Suprapubic skin (tissue), 4 donors: Measurements from ENCODE around the gene PNRC2. TPM values are rescaled to one million over a fixed set of nuclear protein-coding genes. Genes with fewer than 3 reads are reported as not detected.
A peak's percentile ranks its signal among the peaks of the same experiment; 100 is the strongest.

ENCODE experiments used
- DNase-seq, 2 donors: peaks; one replicate each; pipeline ENCODE4 v3.0.0-alpha.2; 2019; ENCODE audit warnings: low spot score in 2 of 2
- H3K27ac ChIP-seq: fragments of 200-600 bp; sonication (generic); one replicate; pipeline ENCODE4 v1.5.1; 2019
- H3K27me3 ChIP-seq: fragments of 200-600 bp; sonication (generic); one replicate; pipeline ENCODE4 v1.5.1; 2019
- H3K36me3 ChIP-seq: fragments of 200-600 bp; sonication (generic); one replicate; pipeline ENCODE4 v1.5.1; 2019
- H3K4me1 ChIP-seq: fragments of 200-600 bp; sonication (generic); one replicate; pipeline ENCODE4 v1.5.1; 2019
- H3K4me3 ChIP-seq: fragments of 200-600 bp; sonication (generic); one replicate; pipeline ENCODE4 v1.5.1; 2019; ENCODE audit warnings: mild to moderate bottlenecking
- H3K9me3 ChIP-seq: fragments of 200-600 bp; sonication (generic); one replicate; pipeline ENCODE4 v1.5.1; 2019
- EP300 ChIP-seq: sonication (generic); formaldehyde crosslinking; IDR thresholded peaks from one replicate; pipeline ENCODE4 v1.6.1; 2017; ENCODE audit warnings: antibody characterized with exemption
- POLR2A ChIP-seq, 2 donors: fragments of 450-650 bp; IDR thresholded peaks; one replicate each; pipeline ENCODE4 v1.6.1; 2017; ENCODE audit warnings: antibody characterized with exemption in 2 of 2, mild to moderate bottlenecking in 2 of 2, moderate library complexity in 2 of 2
- POLR2AphosphoS5 ChIP-seq, 3 donors: sonication (generic); formaldehyde crosslinking; IDR thresholded peaks; one replicate each; pipeline ENCODE4 v1.6.1; 2017; ENCODE audit warnings: antibody characterized with exemption in 3 of 3
- WGBS: methylation state at CpG from one replicate; pipeline ENCODE4 v1.1.5; 2018; 5-methylcytosine and 5-hydroxymethylcytosine counted together
- total RNA-seq, 4 donors: library from RNA; depleted of rRNA; stranded (reverse); fragments of >200 nt; gene quantifications; one replicate each; pipeline ENCODE4 v1.1.0, GENCODE V29; 2016
- TF ChIP-seq, protein P1 (sequence below), 2 donors: fragments of 200-600 bp in 1 of 2; fragments of 450-650 bp in 1 of 2; sonication (generic) in 1 of 2; IDR thresholded peaks; one replicate each; pipeline ENCODE4 v1.5.1; 2016 to 2019; ENCODE audit warnings: antibody characterized with exemption in 2 of 2, mild to moderate bottlenecking in 1 of 2, moderate library complexity in 1 of 2

PNRC2 gene
- total RNA-seq, 4 donors from 2014 or later: 80.4 to 101 (median 87.9) TPM

DNA sequence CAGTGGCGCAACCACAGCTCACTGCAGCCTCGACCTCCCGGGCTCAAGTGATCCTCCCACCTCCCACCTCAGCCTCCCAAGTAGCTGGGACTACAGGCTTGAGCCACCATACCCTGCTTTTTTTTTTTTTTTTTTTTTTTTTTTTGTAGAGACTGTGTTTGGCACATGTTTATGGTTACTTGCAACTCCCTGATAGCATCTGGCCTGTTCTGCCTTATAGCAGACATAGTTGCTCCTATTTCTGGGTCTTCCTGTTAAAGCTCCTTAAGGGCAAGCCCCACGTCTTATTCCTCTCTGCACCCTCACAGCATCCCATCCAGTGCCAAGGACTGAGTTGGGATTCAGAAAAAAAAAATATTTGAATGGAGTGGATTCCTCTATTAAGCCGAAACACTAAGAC, 29.4 kb upstream of the PNRC2 start:
- H3K4me1 ChIP-seq: no peaks in the 10 kb centered on the region
- no peaks in the 10 kb centered on the region for H3K27me3 ChIP-seq
- TF ChIP-seq, protein P1, sequence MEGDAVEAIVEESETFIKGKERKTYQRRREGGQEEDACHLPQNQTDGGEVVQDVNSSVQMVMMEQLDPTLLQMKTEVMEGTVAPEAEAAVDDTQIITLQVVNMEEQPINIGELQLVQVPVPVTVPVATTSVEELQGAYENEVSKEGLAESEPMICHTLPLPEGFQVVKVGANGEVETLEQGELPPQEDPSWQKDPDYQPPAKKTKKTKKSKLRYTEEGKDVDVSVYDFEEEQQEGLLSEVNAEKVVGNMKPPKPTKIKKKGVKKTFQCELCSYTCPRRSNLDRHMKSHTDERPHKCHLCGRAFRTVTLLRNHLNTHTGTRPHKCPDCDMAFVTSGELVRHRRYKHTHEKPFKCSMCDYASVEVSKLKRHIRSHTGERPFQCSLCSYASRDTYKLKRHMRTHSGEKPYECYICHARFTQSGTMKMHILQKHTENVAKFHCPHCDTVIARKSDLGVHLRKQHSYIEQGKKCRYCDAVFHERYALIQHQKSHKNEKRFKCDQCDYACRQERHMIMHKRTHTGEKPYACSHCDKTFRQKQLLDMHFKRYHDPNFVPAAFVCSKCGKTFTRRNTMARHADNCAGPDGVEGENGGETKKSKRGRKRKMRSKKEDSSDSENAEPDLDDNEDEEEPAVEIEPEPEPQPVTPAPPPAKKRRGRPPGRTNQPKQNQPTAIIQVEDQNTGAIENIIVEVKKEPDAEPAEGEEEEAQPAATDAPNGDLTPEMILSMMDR (IDR thresholded peaks at IDR 0.05): no peak
- TF ChIP-seq EP300 (no peak), POLR2A (IDR thresholded peaks at IDR 0.05) (no peak), POLR2AphosphoS5 (IDR thresholded peaks at IDR 0.05) (no peak)
- WGBS: 80% methylated on average over 5 of the region's 5 CpGs
- no peak overlapping the region for H3K4me3 ChIP-seq
- H3K9me3 ChIP-seq: no peaks in the 10 kb centered on the region
- no peaks in the 10 kb centered on the region for H3K36me3 ChIP-seq
- peak in 1 of 2 donors; percentile 4 for DNase-seq
- H3K27ac ChIP-seq: no peak overlapping the region

DNA sequence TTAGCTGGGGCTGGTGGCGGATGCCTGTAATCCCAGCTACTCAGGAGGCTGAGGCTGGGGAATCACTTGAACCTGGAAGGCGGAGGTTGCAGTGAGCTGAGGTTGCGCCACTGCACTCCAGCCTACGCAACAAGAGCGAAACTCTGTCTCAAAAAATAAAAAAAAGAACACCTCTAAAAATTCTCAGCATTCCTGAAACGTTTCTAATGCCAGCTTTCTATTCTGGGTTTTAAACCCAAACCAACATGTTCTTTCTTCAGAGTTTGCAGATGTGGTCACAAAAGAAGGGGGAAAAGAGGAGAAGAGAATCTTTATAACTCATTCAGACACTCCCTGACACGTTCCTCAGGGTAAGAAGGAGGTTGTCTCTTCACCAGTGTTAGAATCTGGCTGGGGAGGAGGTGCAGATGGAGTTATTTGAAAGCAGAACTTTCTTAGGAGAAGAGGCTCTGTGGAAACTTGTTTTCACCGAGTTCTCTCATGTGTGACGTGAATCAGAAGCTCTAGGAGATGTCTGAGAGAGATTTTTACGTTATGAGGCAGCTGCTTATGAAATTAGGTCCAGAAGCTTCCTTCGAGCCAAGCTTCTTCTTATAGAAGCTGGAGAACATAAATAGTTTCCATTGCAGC, 28.7 kb upstream of the PNRC2 start:
- WGBS: 41% methylated on average over 11 of the region's 11 CpGs
- no peaks in the 10 kb centered on the region for H3K4me1 ChIP-seq
- TF ChIP-seq POLR2A (IDR thresholded peaks at IDR 0.05): no peak
- no peak for TF ChIP-seq EP300
- TF ChIP-seq POLR2AphosphoS5 (IDR thresholded peaks at IDR 0.05): no peak
- TF ChIP-seq, protein P1 (IDR thresholded peaks at IDR 0.05): no peak
- H3K4me3 ChIP-seq: peak overlapping the region; percentile 14
- H3K27ac ChIP-seq: peak overlapping the region; percentile 34
- H3K9me3 ChIP-seq: no peaks in the 10 kb centered on the region
- no peaks in the 10 kb centered on the region for H3K27me3 ChIP-seq
- H3K36me3 ChIP-seq: no peaks in the 10 kb centered on the region
- DNase-seq: peak in 1 of 2 donors; percentile 13

DNA sequence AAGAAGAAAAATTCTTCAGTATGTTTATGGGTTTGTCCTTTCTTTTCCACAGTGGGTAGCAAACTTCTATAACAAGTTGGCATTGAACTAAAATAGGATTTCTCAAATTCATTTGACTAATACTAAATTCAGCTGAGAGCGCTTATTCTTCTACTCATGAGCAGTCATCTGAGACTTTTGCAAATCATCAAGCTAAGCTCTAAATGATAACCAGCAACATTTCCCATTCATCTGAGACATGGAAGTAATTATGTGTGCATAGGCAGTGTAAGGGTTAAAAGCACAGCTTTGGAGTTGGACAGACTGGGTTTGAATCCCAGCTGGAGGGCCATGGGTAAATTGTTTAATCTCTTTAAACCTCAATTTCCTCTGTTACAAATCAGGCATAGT, 28.1 kb upstream of the PNRC2 start:
- Histone ChIP-seq H3K4me3 (no peak overlapping the region), H3K9me3 (no peaks in the 10 kb centered on the region), H3K4me1 (no peaks in the 10 kb centered on the region), H3K27me3 (no peaks in the 10 kb centered on the region), H3K27ac (no peak overlapping the region), H3K36me3 (no peaks in the 10 kb centered on the region)
- 83% methylated on average over 1 of the region's 1 CpG for WGBS
- no peak for DNase-seq
- TF ChIP-seq EP300: no peak
- TF ChIP-seq, protein P1 (IDR thresholded peaks at IDR 0.05): no peak
- TF ChIP-seq POLR2AphosphoS5 (IDR thresholded peaks at IDR 0.05): no peak

- 61% methylated on average over 6 of the region's 6 CpGs for WGBS
These were observed 23.0 kb upstream of the PNRC2 start for GRCh38 chr1:23936481-23937176.

GRCh38 chr1:23947366-23947765, 12.3 kb upstream of the PNRC2 start:
- no peaks in the 10 kb centered on the region for H3K9me3 ChIP-seq
- no peak for DNase-seq
- H3K36me3 ChIP-seq: no peaks in the 10 kb centered on the region
- H3K27ac ChIP-seq: no peak overlapping the region
- TF ChIP-seq POLR2A (IDR thresholded peaks at IDR 0.05): no peak
- H3K4me3 ChIP-seq: no peak overlapping the region
- H3K4me1 ChIP-seq: peaks cover 7% of the 10 kb centered on the region
- H3K27me3 ChIP-seq: no peaks in the 10 kb centered on the region

More at GRCh38 chr1:23936481-23937176, 23.0 kb upstream of the PNRC2 start:
- H3K4me1 ChIP-seq: no peaks in the 10 kb centered on the region
- TF ChIP-seq POLR2A (IDR thresholded peaks at IDR 0.05) (no peak), POLR2AphosphoS5 (IDR thresholded peaks at IDR 0.05) (no peak), EP300 (no peak)
- TF ChIP-seq, protein P1 (IDR thresholded peaks at IDR 0.05): no peak
- no peak overlapping the region for H3K4me3 ChIP-seq
- H3K27me3 ChIP-seq: no peaks in the 10 kb centered on the region
- H3K27ac ChIP-seq: no peak overlapping the region
- H3K9me3 ChIP-seq: no peaks in the 10 kb centered on the region
- DNase-seq: no peak
- no peaks in the 10 kb centered on the region for H3K36me3 ChIP-seq
